HuH-7 (cell line): ENCODE results near the gene PTPN5.
"Not testable (repeated sequence)": the region's sequence is repeated elsewhere in the genome, so short reads cannot be mapped to it uniquely, and the experiment has no call there.

Experiments
- DNase-seq: peaks from one replicate; pipeline ENCODE4 v3.0.0; 2011; ENCODE audit warnings: low spot score

The PTPN5 gene

GRCh38 chr11:18709414-18709813, 82.2 kb downstream of the PTPN5 start:
- no peak for DNase-seq

GRCh38 chr11:18707811-18708340, 83.7 kb downstream of the PTPN5 start:
- DNase-seq, result no peak

- no peak for DNase-seq
Measured at GRCh38 chr11:18706330-18707243, 85.0 kb downstream of the PTPN5 start.

- no peak for DNase-seq
Measured at GRCh38 chr11:18705651-18706281, 85.8 kb downstream of the PTPN5 start.

GRCh38 chr11:18704698-18705097, 86.9 kb downstream of the PTPN5 start:
- DNase-seq, result no peak

GRCh38 chr11:18704045-18704645, 87.5 kb downstream of the PTPN5 start:
- DNase-seq, result no peak

- DNase-seq, result no peak
Measured at GRCh38 chr11:18703001-18703763, 88.4 kb downstream of the PTPN5 start.

- no peak for DNase-seq
Measured at GRCh38 chr11:18701614-18702216, 89.9 kb downstream of the PTPN5 start.

- DNase-seq, result no peak
Measured at GRCh38 chr11:18700872-18701271, 90.7 kb downstream of the PTPN5 start.

- DNase-seq, result no peak
Measured at GRCh38 chr11:18700375-18700774, 91.2 kb downstream of the PTPN5 start.

- DNase-seq, result no peak
Measured at GRCh38 chr11:18699848-18700261, 91.7 kb downstream of the PTPN5 start.

GRCh38 chr11:18699269-18699596, 92.4 kb downstream of the PTPN5 start:
- no peak for DNase-seq

GRCh38 chr11:18698341-18699268, 93.0 kb downstream of the PTPN5 start, which contains the start of gene TMEM86A:
Gene TMEM86A, plus strand, starts transcription at chr11:18698779. Its CDS starts 108 bp downstream, at chr11:18698887.
- peak; percentile 87 for DNase-seq

- no peak for DNase-seq
Measured at GRCh38 chr11:18697576-18697975, 94.0 kb downstream of the PTPN5 start.

- DNase-seq, result no peak
Measured at GRCh38 chr11:18696638-18697225, 94.9 kb downstream of the PTPN5 start.

- DNase-seq, result no peak
Measured at GRCh38 chr11:18692941-18693760, 98.4 kb downstream of the PTPN5 start.

GRCh38 chr11:18691467-18692140, 100.0 kb downstream of the PTPN5 start:
- DNase-seq, result not testable (repeated sequence)

- no peak for DNase-seq
Measured at GRCh38 chr11:18684267-18684666, 107.3 kb downstream of the PTPN5 start.

GRCh38 chr11:18682466-18682865, 109.1 kb downstream of the PTPN5 start:
- DNase-seq, result no peak
